ENCODE results near the gene INA. TPM values are rescaled to one million over a fixed set of nuclear protein-coding genes. Genes with fewer than 3 reads are reported as not detected.
"Not testable (repeated sequence)": the region's sequence is repeated elsewhere in the genome, so short reads cannot be mapped to it uniquely, and the experiment has no call there.

Gene INA
- total and polyA plus RNA-seq, 2 experiments from 2014 or later = 1.3 to 1.8 TPM

- Histone ChIP-seq H3K27me3 (no peaks in the 10 kb centered on the region), H3K9me3 (ENCODE audit: low read depth) (no peaks in the 10 kb centered on the region), H3K36me3 (no peaks in the 10 kb centered on the region), H3K4me3 (no peak overlapping the region), H3K4me1 (ENCODE audit: low read depth) (no peaks in the 10 kb centered on the region), H3K27ac (no peak overlapping the region)
- no peak for TF ChIP-seq CTCF (IDR thresholded peaks at IDR 0.05; ENCODE audit: low read depth, low read length)
- DNase-seq (ENCODE audit: low read depth in 1 of 2, low spot score in 1 of 2) = no peak
Observed at GRCh38 chr10:103246324-103246723, 30.6 kb upstream of the INA start.

GRCh38 chr10:103254113-103254512 lies 22.8 kb upstream of the INA start:
- Histone ChIP-seq H3K36me3 (no peaks in the 10 kb centered on the region), H3K4me1 (ENCODE audit: low read depth) (no peaks in the 10 kb centered on the region), H3K27me3 (no peaks in the 10 kb centered on the region), H3K27ac (no peak overlapping the region), H3K4me3 (no peak overlapping the region), H3K9me3 (ENCODE audit: low read depth) (no peaks in the 10 kb centered on the region)
- DNase-seq (ENCODE audit: low read depth in 1 of 2, low spot score in 1 of 2) = no peak
- TF ChIP-seq CTCF (IDR thresholded peaks at IDR 0.05; ENCODE audit: low read depth, low read length) = no peak

- no peaks in the 10 kb centered on the region for H3K36me3 ChIP-seq
- TF ChIP-seq CTCF (IDR thresholded peaks at IDR 0.05; ENCODE audit: low read depth, low read length) = no peak
Observed at GRCh38 chr10:103254538-103255325, 22.2 kb upstream of the INA start.

DNA sequence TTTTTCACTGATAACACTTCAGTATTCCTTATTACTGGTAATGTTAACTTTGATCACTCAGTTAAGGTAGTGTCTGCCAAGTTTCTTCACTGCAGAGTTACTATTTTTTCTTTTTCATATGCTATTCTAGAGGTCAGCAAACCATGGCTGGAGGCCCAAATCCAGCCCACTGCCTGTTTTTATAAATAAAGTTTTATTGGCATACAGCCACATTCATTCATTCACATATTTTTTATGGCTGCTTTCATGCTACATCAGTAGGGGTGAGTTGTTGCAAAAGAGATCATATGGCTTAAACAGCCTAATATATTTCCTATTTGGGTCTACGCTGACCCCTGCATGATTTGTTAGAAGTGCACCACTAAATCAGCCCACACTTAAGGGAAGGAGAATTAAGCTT lies 20.3 kb upstream of the INA start:
- Histone ChIP-seq H3K4me3 (no peak overlapping the region), H3K36me3 (no peaks in the 10 kb centered on the region), H3K27ac (no peak overlapping the region), H3K27me3 (no peaks in the 10 kb centered on the region), H3K9me3 (ENCODE audit: low read depth) (no peaks in the 10 kb centered on the region), H3K4me1 (ENCODE audit: low read depth) (no peaks in the 10 kb centered on the region)
- no peak for DNase-seq (ENCODE audit: low read depth in 1 of 2, low spot score in 1 of 2)
- no peak for TF ChIP-seq CTCF (IDR thresholded peaks at IDR 0.05; ENCODE audit: low read depth, low read length)

More at GRCh38 chr10:103254538-103255325, 22.2 kb upstream of the INA start:
- H3K27ac ChIP-seq = no peak overlapping the region
- no peak overlapping the region for H3K4me3 ChIP-seq
- no peaks in the 10 kb centered on the region for H3K4me1 ChIP-seq (ENCODE audit: low read depth)
- H3K27me3 ChIP-seq = no peaks in the 10 kb centered on the region
- DNase-seq (ENCODE audit: low read depth in 1 of 2, low spot score in 1 of 2) = peak in 1 of 2 donors; percentile 34
- H3K9me3 ChIP-seq (ENCODE audit: low read depth) = no peaks in the 10 kb centered on the region

GRCh38 chr10:103257812-103258211 lies 19.1 kb upstream of the INA start:
- Histone ChIP-seq H3K9me3 (ENCODE audit: low read depth) (no peaks in the 10 kb centered on the region), H3K36me3 (no peaks in the 10 kb centered on the region), H3K27ac (no peak overlapping the region), H3K27me3 (no peaks in the 10 kb centered on the region), H3K4me3 (no peak overlapping the region), H3K4me1 (ENCODE audit: low read depth) (no peaks in the 10 kb centered on the region)
- TF ChIP-seq CTCF (IDR thresholded peaks at IDR 0.05; ENCODE audit: low read depth, low read length) = no peak
- no peak for DNase-seq (ENCODE audit: low read depth in 1 of 2, low spot score in 1 of 2)

DNA sequence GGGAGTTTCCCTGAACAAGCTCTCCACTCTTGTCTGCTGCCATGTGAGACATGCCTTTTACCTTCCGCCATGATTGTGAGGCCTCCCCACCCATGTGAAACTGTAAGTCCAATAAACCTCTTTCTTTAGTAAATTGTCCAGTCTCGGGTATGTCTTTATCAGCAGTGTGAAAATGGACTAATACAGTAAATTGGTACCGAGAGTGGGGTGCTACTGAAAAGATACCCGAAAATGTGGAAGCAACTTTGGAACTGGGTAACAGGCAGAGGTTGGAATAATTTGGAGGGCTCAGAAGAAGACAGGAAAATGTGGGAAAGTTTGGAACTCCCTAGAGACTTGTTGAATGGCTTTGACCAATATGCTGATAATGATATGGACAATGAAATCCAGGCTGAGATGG lies 18.0 kb upstream of the INA start:
- H3K4me1 ChIP-seq (ENCODE audit: low read depth); H3K4me3 ChIP-seq; H3K27ac ChIP-seq; H3K9me3 ChIP-seq (ENCODE audit: low read depth); DNase-seq (ENCODE audit: low read depth in 1 of 2, low spot score in 1 of 2); H3K27me3 ChIP-seq; H3K36me3 ChIP-seq: not testable (repeated sequence)

All from cardiac muscle cell (in vitro differentiated cells and primary cell).